Endodermal cell (in vitro differentiated cells): ENCODE measurements around the gene TMUB2. TPM values are rescaled to one million over a fixed set of nuclear protein-coding genes. Genes with fewer than 3 reads are reported as not detected.
A peak's percentile ranks its signal among the peaks of the same experiment; 100 is the strongest.

Experiments
- DNase-seq: peaks from one replicate; pipeline ENCODE4 v3.0.0-alpha.2; 2017
- H3K27ac ChIP-seq: 2 replicates; pipeline ENCODE4 v1.5.1; 2013; ENCODE audit warnings: mild to moderate bottlenecking, low read depth, low read length, moderate library complexity
- H3K27me3 ChIP-seq: 2 replicates; pipeline ENCODE4 v1.6.1; 2013; ENCODE audit warnings: mild to moderate bottlenecking, low read length, moderate library complexity; ENCODE audit not compliant: insufficient read depth, control insufficient read depth, poor library complexity, severe bottlenecking
- H3K36me3 ChIP-seq: 2 replicates; pipeline ENCODE4 v1.7.0; 2013; ENCODE audit warnings: mild to moderate bottlenecking, low read length, moderate library complexity; ENCODE audit not compliant: control insufficient read depth, insufficient read depth
- H3K4me1 ChIP-seq: one replicate; pipeline ENCODE4 v1.7.0; 2013; ENCODE audit warnings: low read length; ENCODE audit not compliant: control insufficient read depth, insufficient read depth
- H3K4me3 ChIP-seq: 2 replicates; pipeline ENCODE4 v1.5.1; 2013; ENCODE audit warnings: mild to moderate bottlenecking, low read length, moderate library complexity
- H3K9ac ChIP-seq: 2 replicates; pipeline ENCODE4 v1.6.1; 2013; ENCODE audit warnings: mild to moderate bottlenecking, low read length, moderate library complexity; ENCODE audit not compliant: poor library complexity, severe bottlenecking; ENCODE audit errors: extremely low read depth
- H3K9me3 ChIP-seq: 2 replicates; pipeline ENCODE4 v1.6.1; 2013; ENCODE audit warnings: mild to moderate bottlenecking, low read length, moderate library complexity; ENCODE audit not compliant: control insufficient read depth
- H3K27ac Mint-ChIP-seq: 2 replicates; pipeline ENCODE4 v1.8.0; 2020; ENCODE audit warnings: mixed read lengths
- H3K27me3 Mint-ChIP-seq: 2 replicates; pipeline ENCODE4 v1.8.0; 2021; ENCODE audit warnings: mild to moderate bottlenecking, mixed read lengths; ENCODE audit not compliant: insufficient read depth
- H3K36me3 Mint-ChIP-seq: 2 replicates; pipeline ENCODE4 v1.8.0; 2020; ENCODE audit warnings: low read depth, mixed read lengths
- H3K4me1 Mint-ChIP-seq: 2 replicates; pipeline ENCODE4 v1.8.0; 2020; ENCODE audit warnings: mixed read lengths
- H3K4me3 Mint-ChIP-seq: 2 replicates; pipeline ENCODE4 v1.8.0; 2020; ENCODE audit warnings: mild to moderate bottlenecking, moderate library complexity, mixed read lengths
- H3K9me3 Mint-ChIP-seq: 2 replicates; pipeline ENCODE4 v1.8.0; 2020; ENCODE audit warnings: mild to moderate bottlenecking, mixed read lengths
- CTCF ChIP-seq: fragments of 200-600 bp; sonication (generic); conservative IDR thresholded peaks from 2 replicates; pipeline ENCODE4 v1.5.0; 2021; ENCODE audit warnings: antibody characterized with exemption, mild to moderate bottlenecking
- WGBS, 2 experiments: methylation state at CpG; one replicate each; pipeline versions ENCODE4 v1.1.5 to v1.1.7; 2013; ENCODE audit warnings: missing lambda C conversion rate in 2 of 2, mixed read lengths in 1 of 2; ENCODE audit not compliant: insufficient coverage in 1 of 2, insufficient read length in 1 of 2; 5-methylcytosine and 5-hydroxymethylcytosine counted together
- total RNA-seq, 2 donors: library from RNA; stranded (reverse); fragmentation: NEBNext Ultra II Directional in 1 of 2; extraction: Animal tissue kit (Norgen Biotek cat#: 25700) in 1 of 2; gene quantifications; 2 replicates in 1 of 2; 3 replicates in 1 of 2; pipeline ENCODE4 v1.2.1, GENCODE V29; 2021

The TMUB2 gene
- total RNA-seq, 2 donors from 2014 or later = 28.8 to 33.1 TPM

GRCh38 chr17:44170135-44170498, 16.7 kb upstream of the TMUB2 start:
- H3K9ac ChIP-seq = no peak overlapping the region
- no peaks in the 10 kb centered on the region for H3K9me3 ChIP-seq
- Mint-ChIP-seq H3K27ac (peak overlapping the region; percentile 44), H3K4me3 (no peak overlapping the region), H3K36me3 (peaks cover 4% of the 10 kb centered on the region), H3K9me3 (no peaks in the 10 kb centered on the region), H3K27me3 (no peaks in the 10 kb centered on the region), H3K4me1 (peaks cover 16% of the 10 kb centered on the region)
- H3K36me3 ChIP-seq = no peaks in the 10 kb centered on the region
- no peak for TF ChIP-seq CTCF
- WGBS, 2 experiments = 69 to 81% methylated on average over 3 to 5 of the region's 5 CpGs
- H3K27me3 ChIP-seq = no peaks in the 10 kb centered on the region
- DNase-seq = no peak
- H3K4me3 ChIP-seq = no peak overlapping the region
- H3K27ac ChIP-seq = no peak overlapping the region
- H3K4me1 ChIP-seq = peaks cover 12% of the 10 kb centered on the region

GRCh38 chr17:44170499-44171201, 16.1 kb upstream of the TMUB2 start, which contains the start of gene ASB16:
Gene ASB16 (plus strand): TSS chr17:44170704. CDS start chr17:44170790, 86 bp downstream.
- WGBS, 2 experiments = 67 to 70% methylated on average over 17 to 21 of the region's 21 CpGs
- peak within 1 kb of the TSS; percentile 44 for H3K27ac Mint-ChIP-seq
- H3K36me3 Mint-ChIP-seq = peaks cover 8% of the 10 kb centered on the region
- no peak within 1 kb of the TSS for H3K4me3 Mint-ChIP-seq
- H3K4me1 Mint-ChIP-seq = peaks cover 16% of the 10 kb centered on the region
- Histone ChIP-seq H3K27me3 (no peaks in the 10 kb centered on the region), H3K4me3 (no peak within 1 kb of the TSS), H3K9me3 (no peaks in the 10 kb centered on the region), H3K4me1 (peaks cover 12% of the 10 kb centered on the region), H3K36me3 (peaks cover 4% of the 10 kb centered on the region), H3K9ac (no peak within 1 kb of the TSS), H3K27ac (peak within 1 kb of the TSS; percentile 63)
- no peaks in the 10 kb centered on the region for H3K9me3 Mint-ChIP-seq
- TF ChIP-seq CTCF = peak; percentile 31
- no peaks in the 10 kb centered on the region for H3K27me3 Mint-ChIP-seq
- DNase-seq = peak; percentile 78

GRCh38 chr17:44171931-44172455, 14.8 kb upstream of the TMUB2 start:
- H3K36me3 Mint-ChIP-seq = peaks cover 17% of the 10 kb centered on the region
- no peak overlapping the region for H3K27ac Mint-ChIP-seq
- H3K4me3 Mint-ChIP-seq = no peak overlapping the region
- DNase-seq = peak; percentile 58
- Histone ChIP-seq H3K9me3 (no peaks in the 10 kb centered on the region), H3K4me1 (peaks cover 12% of the 10 kb centered on the region), H3K9ac (no peak overlapping the region), H3K27me3 (no peaks in the 10 kb centered on the region), H3K27ac (no peak overlapping the region), H3K36me3 (peaks cover 14% of the 10 kb centered on the region), H3K4me3 (no peak overlapping the region)
- no peaks in the 10 kb centered on the region for H3K9me3 Mint-ChIP-seq
- H3K4me1 Mint-ChIP-seq = peaks cover 16% of the 10 kb centered on the region
- 91 to 93% methylated on average over 16 to 17 of the region's 17 CpGs for WGBS, 2 experiments
- no peaks in the 10 kb centered on the region for H3K27me3 Mint-ChIP-seq
- no peak for TF ChIP-seq CTCF
